CD4-positive, alpha-beta T cell treated with Interferon gamma for 1 hour (primary cell): ENCODE data around the gene CTIF.
"Not testable (repeated sequence)": the region's sequence is repeated elsewhere in the genome, so short reads cannot be mapped to it uniquely, and the experiment has no call there.

Experiments
- DNase-seq: peaks from one replicate; pipeline ENCODE4 v3.0.0-alpha.2; 2020

The CTIF gene

DNA sequence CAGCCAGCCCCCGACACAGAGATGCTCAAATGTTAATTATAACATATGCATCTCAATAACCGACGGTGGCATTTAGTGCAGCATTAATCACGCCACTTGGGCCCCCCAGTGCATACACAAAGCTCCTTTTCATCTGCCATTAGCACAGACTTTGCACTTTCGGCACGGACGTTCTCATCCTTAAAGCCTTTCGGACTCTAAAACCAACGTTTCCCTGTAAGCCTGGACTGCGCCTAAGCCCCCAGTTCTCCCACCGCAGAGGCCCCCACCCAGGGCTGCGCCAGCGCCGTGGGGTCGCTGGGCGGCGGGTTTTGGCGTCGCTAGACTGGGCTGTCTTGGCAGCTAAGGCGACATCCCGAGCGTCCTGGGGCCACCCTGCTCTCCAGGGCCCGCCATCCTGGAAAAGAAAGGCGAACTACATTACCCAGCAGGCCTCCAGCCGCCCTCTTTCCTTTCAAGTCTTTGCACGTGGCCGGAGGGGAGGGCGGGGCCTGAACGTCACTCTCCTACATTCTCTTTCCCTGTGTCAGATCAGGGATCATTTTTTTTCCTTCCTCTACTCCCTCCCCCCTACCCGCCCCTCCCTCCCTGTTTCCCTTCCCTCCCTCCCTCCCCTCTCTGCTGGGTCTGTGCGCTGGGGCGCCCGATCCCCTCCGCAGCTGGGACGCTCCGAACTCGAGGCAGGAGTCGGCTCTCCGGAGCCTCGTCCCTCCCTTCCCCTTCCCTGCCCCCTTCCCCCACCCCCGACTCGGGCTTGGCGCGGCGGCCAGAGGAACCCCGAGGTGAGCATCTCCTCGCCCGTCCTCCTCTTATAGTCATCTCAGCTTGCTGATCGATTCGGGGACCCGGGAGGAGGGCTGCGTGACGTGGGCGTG, at the start of gene CTIF:
CTIF (plus strand) TSS at position 501 of the 875 bp plus-strand sequence. CDS start 80,535 bp downstream, outside the sequence.
- DNase-seq: peak; percentile 68

DNA sequence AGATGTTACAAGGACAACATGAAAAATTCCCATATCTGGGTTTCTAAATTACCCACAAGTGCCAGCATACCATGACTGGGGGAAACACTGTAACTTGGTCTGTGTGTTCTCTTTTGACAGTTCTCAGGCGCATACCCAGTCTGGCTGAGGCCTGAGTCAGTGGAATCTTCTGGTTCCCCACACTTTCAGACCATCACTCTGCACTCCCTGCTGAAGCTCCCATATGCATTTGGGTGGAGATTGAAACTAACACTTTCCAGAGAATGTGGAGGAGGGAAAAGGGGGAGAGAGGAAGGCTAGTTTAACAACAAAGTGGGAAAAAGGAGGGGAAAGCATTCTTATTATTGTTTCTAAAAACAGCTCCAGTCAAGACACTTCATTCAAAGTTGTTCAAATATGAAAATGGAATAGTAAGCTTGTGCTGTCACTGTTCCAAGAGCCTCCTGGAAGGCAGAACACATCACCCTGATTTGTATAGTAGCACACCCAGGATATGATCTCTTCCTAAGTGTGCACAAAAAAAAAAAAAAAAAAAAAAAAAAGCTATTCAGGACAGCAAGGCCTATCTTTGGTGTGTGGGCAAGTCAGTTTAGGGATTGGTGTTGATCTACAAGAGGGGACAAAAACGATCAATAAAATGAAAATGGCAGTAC, 48.1 kb upstream of the CTIF start:
- DNase-seq: no peak

DNA sequence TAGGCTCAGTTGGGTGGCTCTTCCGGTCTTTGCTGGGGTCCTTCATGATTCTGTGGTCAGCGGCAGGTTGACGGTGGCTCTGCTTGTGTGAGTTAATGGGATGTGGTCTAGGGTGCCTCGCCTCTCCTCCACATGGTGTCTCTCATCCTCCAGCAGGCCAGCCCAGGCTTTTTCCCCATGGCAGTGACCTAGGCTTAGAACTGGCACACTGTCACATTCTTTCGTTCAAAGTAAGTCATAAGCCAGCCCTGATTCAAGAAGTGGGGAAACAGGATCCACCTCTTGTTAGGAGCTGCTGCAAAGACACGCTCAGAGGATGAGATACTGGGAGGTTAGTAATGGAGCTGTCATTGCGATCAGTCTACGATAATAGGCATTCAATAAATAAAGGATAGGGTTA, 46.0 kb upstream of the CTIF start:
- DNase-seq: no peak

DNA sequence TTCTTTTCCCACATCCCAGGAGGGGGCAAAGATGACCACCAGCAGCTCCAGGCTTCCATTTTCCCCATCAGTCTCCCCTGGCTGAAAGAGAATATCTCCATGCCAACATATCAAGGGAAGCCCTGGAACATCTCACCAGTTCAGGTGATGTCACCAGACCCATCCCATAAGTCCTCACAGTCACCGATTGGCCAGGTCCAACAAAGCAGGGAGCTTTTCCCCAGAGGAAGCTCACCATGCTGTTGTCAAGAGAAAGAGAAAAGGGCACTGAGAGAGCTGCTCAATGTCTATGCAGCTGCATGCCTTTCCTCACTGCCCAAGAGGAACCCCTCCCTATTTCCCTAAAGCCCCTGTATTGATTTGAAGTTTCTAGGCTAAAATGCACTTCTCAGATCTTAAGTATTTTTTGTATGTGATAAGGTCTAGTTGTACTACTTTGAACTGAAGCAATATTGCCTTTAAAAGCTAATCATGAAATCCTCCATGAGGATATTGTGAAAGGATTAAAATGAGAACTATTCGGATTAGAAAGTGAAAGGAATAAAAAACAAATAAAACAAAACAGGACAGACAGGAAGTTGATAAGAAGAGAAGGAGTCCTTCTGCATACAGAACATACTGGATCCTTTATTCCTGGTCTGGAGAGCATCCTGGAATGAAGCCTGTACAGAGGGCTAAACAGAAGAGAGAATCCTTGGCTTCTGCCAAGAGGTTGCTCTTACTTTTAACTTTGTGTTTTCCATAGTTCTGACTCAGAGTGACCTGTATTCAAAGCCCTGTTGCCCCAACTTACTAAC, 45.2 kb upstream of the CTIF start:
- DNase-seq: no peak

DNA sequence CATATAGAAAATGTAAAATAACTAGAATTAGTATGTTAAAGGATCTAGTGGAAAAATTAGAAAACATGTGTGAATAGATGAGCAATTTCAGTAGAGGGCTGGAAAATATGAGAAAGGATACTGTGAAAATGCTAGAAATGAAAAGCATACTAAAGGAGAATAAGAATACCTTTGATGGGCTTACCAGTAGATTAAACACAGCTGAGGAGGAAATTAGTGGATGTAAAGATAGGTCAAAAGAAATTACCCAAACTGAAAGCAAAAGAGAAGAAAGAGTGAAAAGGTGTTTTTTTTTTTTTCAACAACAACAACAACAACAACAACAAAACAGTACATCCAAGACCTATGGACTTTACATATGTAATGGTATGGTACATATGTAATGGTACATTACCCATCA, 41.0 kb upstream of the CTIF start:
- DNase-seq: no peak

DNA sequence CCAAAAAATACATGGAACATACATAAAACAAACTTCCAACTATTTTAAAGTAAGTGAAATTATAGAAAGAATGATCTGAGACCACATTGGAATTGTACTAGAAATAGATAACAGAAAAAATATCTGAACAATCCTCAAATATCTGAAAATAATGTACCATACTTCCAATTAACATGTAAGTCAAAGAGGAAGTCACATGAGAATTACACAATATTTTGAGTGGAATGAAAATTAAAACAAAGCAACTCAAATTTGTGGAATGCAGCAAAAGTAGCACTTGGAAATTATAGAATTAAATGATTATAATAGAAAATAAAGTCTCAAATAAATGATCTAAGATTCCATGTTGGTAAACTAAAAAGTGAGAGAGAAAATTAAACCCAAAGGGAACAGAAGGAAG, 38.3 kb upstream of the CTIF start:
- DNase-seq: no peak

DNA sequence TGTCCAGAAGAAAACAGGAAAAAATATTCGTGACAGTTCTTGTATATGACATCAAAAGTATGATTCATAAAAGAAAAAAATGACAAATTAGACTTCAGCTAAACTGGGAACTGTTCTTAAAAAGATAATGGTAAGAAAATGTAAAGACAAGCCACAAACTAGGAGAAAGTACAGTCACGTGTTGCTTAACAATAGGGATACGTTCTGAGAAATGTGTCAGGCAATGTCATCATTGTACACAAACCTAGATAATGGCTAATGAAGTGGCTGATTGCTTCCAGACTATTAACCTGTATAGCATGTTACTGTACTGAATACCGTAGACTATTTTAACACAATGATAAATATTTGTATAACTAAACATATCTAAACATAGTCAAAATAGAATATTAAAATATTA, 35.9 kb upstream of the CTIF start:
- no peak for DNase-seq

DNA sequence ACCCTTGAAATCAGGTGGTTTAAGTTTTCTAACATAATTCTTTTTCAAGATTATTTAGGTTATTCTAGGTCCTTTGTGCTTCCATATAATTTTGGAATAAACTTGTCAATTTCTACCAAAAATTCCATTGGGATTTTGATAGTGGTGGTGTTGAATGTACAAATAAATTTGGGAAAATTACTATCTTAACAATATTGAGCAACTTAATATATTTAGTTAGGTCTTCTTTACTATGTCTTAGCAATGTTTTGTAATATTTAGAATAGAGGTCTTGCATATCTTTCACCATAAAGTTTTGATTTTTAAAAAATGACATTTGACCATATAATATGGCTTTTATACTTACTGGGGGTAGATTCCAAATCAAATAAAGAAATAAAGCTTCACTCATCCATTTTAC, 34.0 kb upstream of the CTIF start:
- DNase-seq: no peak

DNA sequence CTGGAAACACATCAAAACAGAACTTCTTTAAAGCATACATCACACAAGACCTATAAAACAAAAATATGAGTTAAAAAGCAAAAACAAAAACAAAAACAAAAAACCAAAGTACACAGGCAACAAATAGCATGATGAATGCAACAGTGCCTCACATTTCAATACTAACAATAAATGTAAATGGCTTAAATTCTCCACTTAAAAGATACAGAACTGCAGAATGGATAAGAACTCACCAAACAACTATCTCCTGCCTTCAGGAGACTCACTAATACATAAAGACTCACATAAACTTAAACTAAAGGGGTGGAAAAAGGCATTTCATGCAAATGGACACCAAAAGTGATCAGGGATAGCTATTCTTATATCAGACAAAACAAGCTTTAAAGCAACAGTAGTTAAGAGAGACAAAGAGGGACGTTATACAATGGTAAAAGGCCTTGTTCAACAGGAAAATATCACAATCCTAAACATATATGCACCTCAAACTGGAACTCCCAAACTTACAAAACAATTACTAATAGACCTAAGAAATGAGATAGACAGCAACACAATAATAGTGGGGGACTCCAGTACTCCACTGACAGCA, 31.8 kb upstream of the CTIF start:
- DNase-seq: not testable (repeated sequence)

DNA sequence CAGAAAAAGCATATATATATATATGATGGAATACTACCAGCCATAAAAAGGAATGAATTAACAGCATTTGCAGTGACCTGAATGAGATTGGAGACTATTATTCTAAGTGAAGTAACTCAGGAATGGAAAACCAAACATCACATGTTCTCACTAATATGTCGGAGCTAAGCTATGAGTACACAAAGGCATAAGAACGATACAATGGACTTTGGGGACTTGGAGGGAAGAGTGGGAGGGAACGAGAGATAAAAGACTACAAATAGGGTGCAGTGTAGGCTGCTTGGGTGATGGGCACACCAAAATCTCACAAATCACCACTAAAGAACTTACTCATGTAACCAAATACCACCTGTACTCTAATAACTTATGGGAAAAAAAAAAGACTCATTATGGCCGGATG, 26.3 kb upstream of the CTIF start:
- not testable (repeated sequence) for DNase-seq

DNA sequence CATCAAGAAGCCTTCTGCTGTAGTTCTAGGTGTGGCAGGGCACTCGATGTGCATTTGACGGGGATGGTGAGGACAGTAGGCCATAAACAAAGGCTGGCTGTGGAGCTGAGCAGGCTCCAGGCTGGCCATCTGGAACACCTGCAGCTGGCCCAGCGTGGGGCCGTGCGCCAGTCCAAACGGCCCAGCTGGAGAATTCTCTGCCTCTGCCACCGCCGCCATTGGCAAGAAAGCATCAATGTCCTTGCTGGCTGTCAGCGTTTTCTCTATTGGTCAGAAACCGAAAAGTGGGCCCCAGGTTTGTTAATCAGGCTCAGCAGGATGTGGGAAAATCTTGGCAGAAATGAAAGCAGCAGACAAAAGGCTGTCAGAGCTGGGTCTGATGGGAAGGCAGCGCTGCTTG, 24.0 kb upstream of the CTIF start:
- DNase-seq: no peak

DNA sequence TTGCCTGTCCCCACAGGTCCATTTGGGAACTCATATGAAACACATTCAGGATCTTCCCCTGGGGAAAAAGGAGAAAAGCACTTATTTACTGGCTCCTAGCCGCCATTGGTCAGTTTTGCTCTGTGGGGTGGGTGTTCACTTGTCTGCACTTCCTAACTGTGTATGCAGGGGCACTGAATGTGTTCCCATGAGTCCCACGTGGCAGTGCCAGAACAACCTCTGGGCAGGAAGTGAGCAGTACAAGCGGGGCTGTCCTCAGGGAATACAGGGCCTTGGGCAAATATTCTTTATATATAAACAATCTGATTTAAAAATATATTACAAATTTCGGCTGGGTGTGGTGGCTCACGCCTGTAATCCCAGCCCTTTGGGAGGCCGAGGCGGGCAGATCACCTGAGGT, 21.8 kb upstream of the CTIF start:
- no peak for DNase-seq

DNA sequence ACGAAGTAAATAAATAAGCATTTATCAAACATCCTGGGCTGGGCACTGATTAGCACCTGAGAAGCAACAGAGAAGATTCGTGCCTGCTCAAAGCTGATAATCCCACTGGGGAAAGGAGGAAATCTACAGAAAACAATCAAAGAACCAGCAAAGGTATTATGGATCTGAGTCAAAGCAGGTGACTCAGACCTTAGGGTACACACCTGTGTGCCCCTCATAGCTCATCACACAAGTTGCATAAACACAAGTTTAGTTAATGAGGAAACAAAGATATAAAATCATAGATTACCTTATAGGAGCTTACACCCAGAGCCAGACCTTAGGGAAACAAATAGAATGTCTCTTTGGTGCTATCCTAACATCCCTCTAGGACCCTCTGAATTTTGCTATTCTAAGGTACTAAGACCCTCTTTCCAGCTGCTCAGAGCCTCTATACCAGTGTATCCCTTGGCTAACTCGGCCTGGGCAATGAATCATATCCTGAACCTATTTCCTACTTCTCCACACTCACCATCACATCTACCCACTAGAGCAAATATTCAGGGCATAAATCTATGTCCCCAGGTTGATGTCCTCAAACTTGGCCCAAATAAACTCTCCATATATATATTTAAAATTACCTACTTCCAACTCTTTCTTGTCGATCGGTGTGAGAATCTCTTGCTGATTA, 19.3 kb upstream of the CTIF start:
- DNase-seq: no peak

DNA sequence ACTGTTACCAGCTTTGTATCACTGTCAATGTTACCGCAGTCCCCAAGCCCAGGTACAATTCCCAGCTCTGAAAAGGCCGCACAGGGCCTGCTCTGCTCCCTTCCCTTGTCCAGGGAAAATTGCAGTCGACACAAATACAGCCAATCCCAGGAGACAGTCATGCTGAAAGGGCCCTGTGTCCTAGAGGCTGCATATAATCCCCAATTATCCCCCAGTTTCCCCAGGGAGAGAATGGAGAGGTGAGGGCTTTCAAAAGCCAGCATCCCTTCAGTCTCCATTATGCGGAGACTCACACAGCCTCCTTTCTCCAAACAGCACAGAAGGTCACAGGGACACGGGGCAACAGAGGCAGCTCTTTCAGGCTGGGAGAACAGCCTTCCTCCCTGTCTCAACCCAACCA, 17.1 kb upstream of the CTIF start:
- DNase-seq: no peak

DNA sequence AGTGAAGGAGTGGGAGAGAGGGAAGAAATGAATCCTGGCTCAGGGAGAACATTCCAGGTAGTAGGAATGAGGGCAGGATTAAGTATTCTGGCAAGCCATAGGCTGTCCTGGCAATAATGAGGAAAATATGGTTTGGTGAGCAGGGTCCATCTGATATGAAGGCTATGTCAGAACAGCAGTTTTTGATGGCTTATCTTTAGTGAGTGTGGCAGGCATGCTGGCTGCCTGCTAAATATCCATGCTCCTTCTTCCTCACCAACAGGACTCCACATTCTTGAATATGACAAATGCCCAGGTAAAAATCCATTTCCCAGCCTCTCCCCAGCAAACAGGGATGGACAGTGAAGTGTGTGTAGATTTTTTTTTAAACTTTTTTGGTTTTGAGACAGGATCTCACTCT, 13.2 kb upstream of the CTIF start:
- DNase-seq: no peak

DNA sequence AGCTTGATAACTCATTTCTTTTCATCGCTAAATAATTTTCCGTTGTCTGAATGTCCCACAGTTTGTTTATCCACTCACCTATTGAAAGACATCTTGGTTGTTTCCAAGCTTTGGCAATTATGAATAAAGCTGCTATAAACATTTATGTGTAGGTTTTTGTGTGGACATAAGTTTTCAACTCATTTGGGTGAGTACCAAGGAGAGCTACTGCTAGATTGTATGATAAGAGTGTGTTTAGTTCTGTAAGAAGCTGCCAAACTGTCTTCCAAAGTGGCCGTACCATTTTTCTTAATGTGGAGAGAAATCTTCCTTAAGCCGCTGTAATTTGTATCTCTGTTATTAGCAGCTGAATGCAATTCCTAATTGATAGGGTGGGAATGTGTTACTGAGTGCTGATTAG, 11.4 kb upstream of the CTIF start:
- no peak for DNase-seq

DNA sequence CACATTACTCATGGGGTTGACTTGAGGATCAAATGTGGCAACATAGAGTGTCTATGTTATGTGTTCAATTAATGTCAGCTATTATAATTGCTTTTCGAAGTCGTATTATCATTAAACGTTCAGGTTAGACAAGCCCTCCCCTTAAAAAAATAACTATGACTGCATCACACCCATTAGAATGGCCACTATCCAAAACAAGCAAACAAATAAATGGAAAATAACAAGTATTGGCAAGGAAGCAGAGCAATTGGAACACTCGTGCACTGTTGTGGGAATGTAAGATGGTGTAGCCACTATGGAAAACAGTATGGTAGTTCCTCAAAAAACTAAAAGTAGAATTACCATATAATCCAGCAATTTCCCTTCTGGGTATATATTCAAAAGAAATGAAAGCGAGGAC, 10.0 kb upstream of the CTIF start:
- DNase-seq: no peak

DNA sequence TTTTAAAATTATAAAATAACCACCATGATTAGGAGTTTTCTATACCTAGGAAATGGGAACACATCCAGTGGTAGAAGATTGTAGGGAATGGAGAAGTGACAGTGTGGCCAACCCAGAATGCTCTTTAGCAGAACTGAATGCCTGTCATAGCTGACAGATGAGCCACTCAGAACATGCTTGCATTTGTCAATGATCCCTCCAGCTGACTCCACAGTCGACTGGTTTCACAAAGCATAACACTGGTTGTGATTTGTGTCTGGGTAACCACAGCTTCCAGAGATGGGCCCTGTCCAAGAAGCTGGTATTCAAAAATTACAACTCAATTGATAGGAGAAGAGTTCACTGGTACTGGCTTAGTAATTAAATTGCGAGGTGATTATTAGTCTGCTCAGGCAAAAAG, 9.0 kb upstream of the CTIF start:
- DNase-seq: no peak

DNA sequence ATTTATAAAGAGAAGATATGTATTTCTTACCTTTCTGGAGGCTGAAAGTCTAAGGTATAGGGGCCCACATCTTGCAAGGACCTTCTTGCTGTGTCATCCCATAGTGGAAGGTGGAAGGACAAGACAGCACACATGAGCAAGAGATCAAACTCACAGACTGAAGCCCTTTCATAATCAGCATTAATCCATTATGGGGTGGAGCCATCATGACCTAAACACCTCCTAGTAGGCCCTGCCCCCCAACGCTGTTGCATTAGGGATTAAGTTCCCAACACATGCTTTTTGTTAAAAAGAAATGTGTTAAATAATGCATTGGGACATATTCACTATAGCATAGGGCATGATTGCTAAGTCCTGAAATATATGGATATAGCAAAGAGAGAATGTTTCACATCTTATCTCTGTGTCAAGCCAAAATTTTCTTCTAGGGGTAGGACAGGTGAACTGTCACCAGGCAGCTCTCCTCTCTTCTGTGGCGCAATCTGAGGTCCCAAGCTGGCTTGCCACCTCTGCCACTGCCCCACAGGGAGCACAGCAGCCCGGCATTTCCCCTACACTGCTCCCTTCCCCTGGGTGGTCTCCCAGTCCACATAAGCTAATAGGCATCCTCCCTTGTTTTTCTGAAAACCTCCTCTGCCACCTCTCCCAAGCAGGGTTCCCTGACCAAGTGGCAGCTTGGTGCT, 8.3 kb upstream of the CTIF start:
- DNase-seq: no peak

DNA sequence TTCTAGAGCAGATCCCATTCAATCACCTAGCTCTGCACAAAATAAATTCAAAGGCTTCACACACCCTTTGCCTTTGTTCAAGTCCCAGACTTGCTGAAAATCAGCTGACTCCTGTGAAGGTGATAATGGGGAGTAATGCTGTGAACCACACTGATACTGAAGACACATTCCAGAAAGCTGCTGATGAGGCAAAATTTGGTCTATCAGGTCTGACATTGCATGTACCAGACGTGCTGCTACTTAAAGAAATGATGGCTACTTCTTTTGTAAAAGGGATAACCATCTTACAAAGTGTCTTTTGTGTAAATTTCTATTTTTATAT, 7.8 kb upstream of the CTIF start:
- DNase-seq: no peak

DNA sequence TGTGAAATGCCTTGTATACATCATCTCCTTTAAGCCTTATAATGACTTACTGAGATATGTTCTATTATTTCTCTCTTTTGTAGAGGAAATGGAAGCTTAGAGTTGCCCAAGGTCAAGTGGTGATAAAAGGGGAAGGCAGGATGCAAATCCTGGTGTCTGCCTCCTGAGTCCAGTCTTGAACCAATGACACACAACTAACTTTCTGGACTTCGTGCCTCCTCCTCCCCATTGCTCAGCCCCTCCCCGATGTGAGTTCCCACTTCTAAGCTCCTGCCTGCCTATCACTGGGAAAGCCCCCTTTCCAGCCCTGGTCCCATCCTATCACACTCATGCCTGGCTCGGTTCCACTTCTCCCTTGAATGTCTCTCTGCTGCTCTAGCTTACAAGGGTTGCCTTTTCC, 6.9 kb upstream of the CTIF start:
- DNase-seq: no peak

DNA sequence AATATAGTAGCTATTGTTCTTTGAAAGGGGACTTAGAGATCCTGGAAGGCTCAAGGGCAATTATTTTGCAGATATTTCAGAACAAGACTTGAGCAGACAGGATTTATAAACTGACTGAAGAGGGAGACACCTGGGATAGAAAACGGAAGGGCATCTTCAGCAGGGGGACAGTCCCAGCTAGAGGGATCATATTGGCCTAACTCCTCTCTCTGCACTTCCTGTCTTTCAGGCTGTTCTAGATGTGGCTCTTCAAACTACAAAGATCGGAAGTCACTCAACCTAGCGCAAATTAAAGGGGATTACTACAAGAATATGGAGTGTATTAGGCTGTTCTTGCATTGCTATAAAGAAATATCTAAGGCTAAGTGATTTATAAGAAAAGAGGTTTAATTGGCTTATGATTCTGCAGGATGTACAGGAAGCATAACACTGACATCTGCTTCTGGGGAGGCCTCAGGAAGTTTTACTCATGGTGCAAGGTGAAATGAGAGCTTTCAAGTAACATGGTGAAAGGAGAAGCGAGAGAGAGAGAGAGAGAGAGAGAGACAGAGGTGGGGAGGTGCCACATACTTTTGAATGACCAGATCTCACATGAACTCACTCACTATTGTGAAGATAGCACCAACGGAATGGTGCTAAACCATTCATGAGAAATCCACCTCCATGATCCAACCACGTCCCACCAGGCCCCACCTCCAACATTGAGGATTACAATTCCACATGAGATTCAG, 5.3 kb upstream of the CTIF start:
- DNase-seq: no peak
